NT2/D1 (cell line): ENCODE data around the gene MCOLN2.

Source experiments
- SUZ12 ChIP-seq: IDR thresholded peaks from 2 replicates; pipeline ENCODE4 v1.6.1; 2011; ENCODE audit not compliant: insufficient read length, insufficient read depth; ENCODE audit errors: extremely low read depth
- YY1 ChIP-seq: IDR thresholded peaks from 2 replicates; pipeline ENCODE4 v1.6.1; 2011; ENCODE audit not compliant: insufficient read length, insufficient read depth

DNA sequence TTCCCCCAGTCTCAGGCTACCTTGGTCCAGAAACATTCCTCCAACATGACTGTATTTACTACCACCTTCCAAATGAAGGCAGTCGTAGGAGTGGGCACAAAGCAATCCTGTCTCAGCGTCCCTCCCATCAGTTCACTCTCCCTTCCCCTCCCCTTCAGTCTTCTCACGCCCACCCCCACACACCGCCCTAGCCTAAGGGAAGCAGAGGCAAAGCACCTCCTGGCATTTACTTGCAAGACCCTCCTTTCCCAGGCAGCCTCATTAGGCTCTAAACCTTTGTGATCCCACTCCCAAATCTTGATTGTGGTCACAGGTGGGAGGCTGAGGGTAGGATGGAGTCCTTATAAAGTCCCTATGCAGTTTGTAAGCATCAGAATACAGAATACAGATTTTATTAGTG lies 80.0 kb downstream of the MCOLN2 start:
- no peak for TF ChIP-seq SUZ12
- no peak for TF ChIP-seq YY1
